Trophoblast cell (in vitro differentiated cells and primary cell): Measurements from ENCODE around the gene FYB1.
A peak's percentile ranks its signal among the peaks of the same experiment; 100 is the strongest.
"Not testable (repeated sequence)": the region's sequence is repeated elsewhere in the genome, so short reads cannot be mapped to it uniquely, and the experiment has no call there.

Source experiments
- DNase-seq, 2 donors: peaks; one replicate each; pipeline ENCODE4 v3.0.0-alpha.2; 2016
- H2AFZ ChIP-seq: 2 replicates; pipeline ENCODE4 v1.6.1; 2013; ENCODE audit warnings: low read length, moderate library complexity, mild to moderate bottlenecking; ENCODE audit not compliant: insufficient read depth, poor library complexity
- H2AK5ac ChIP-seq: 2 replicates; pipeline ENCODE4 v1.6.1; 2013; ENCODE audit warnings: mild to moderate bottlenecking, low read length
- H2BK120ac ChIP-seq: 2 replicates; pipeline ENCODE4 v1.6.1; 2013; ENCODE audit warnings: low read length, mild to moderate bottlenecking, moderate library complexity; ENCODE audit not compliant: insufficient read depth, poor library complexity
- H2BK12ac ChIP-seq: 2 replicates; pipeline ENCODE4 v1.6.1; 2013; ENCODE audit warnings: mild to moderate bottlenecking, low read length, moderate library complexity
- H2BK5ac ChIP-seq: 2 replicates; pipeline ENCODE4 v1.6.1; 2013; ENCODE audit warnings: low read length, low read depth, moderate library complexity, mild to moderate bottlenecking; ENCODE audit not compliant: poor library complexity
- H3K14ac ChIP-seq: 2 replicates; pipeline ENCODE4 v1.6.1; 2013; ENCODE audit warnings: mild to moderate bottlenecking, low read length
- H3K18ac ChIP-seq: 2 replicates; pipeline ENCODE4 v1.6.1; 2013; ENCODE audit warnings: mild to moderate bottlenecking, low read length
- H3K23ac ChIP-seq: 2 replicates; pipeline ENCODE4 v1.6.1; 2013; ENCODE audit warnings: low read length
- H3K27ac ChIP-seq: 2 replicates; pipeline ENCODE4 v1.5.1; 2013; ENCODE audit warnings: low read depth, mild to moderate bottlenecking, inconsistent platforms, low read length, moderate library complexity
- H3K27me3 ChIP-seq: 2 replicates; pipeline ENCODE4 v1.6.1; 2013; ENCODE audit warnings: inconsistent platforms, mild to moderate bottlenecking, low read length, moderate library complexity; ENCODE audit not compliant: insufficient read depth
- H3K36me3 ChIP-seq, 2 experiments: 1 replicate in 1 of 2; 2 replicates in 1 of 2; pipeline ENCODE4 v1.6.1; 2013; ENCODE audit warnings: low read length in 2 of 2, mild to moderate bottlenecking in 2 of 2, moderate library complexity in 1 of 2; ENCODE audit not compliant: insufficient read depth in 2 of 2, control insufficient read depth in 1 of 2
- H3K4ac ChIP-seq: 2 replicates; pipeline ENCODE4 v1.6.1; 2013; ENCODE audit warnings: low read depth, mild to moderate bottlenecking, low read length, moderate library complexity
- H3K4me1 ChIP-seq, 2 experiments: 1 replicate in 1 of 2; 2 replicates in 1 of 2; pipeline ENCODE4 v1.6.1; 2013; ENCODE audit warnings: low read length in 2 of 2, mild to moderate bottlenecking in 2 of 2, moderate library complexity in 1 of 2; ENCODE audit not compliant: insufficient read depth in 2 of 2, control insufficient read depth in 1 of 2
- H3K4me2 ChIP-seq: 2 replicates; pipeline ENCODE4 v1.6.1; 2013; ENCODE audit warnings: inconsistent platforms, mild to moderate bottlenecking, low read length, moderate library complexity
- H3K4me3 ChIP-seq: 2 replicates; pipeline ENCODE4 v1.5.1; 2013; ENCODE audit warnings: mild to moderate bottlenecking, low read depth, low read length, inconsistent platforms
- H3K79me1 ChIP-seq: one replicate; pipeline ENCODE4 v1.6.1; 2013; ENCODE audit warnings: low read length
- H3K79me2 ChIP-seq: 2 replicates; pipeline ENCODE4 v1.6.1; 2013; ENCODE audit warnings: low read length, mild to moderate bottlenecking; ENCODE audit not compliant: control insufficient read depth, insufficient read depth, poor library complexity
- H3K9ac ChIP-seq: 2 replicates; pipeline ENCODE4 v1.6.1; 2013; ENCODE audit warnings: mild to moderate bottlenecking, low read length
- H3K9me3 ChIP-seq: 2 replicates; pipeline ENCODE4 v1.6.1; 2013; ENCODE audit warnings: low read depth, mild to moderate bottlenecking, control low read depth, inconsistent platforms, low read length; ENCODE audit not compliant: insufficient read depth
- H4K12ac ChIP-seq: 2 replicates; pipeline ENCODE4 v1.6.1; 2013; ENCODE audit warnings: low read depth, mild to moderate bottlenecking, low read length, moderate library complexity
- H4K8ac ChIP-seq: 2 replicates; pipeline ENCODE4 v1.6.1; 2013; ENCODE audit warnings: low read depth, mild to moderate bottlenecking, low read length, moderate library complexity
- H4K91ac ChIP-seq: one replicate; pipeline ENCODE4 v1.6.1; 2013; ENCODE audit warnings: low read depth, mild to moderate bottlenecking, low read length, moderate library complexity
- WGBS: extraction: QIAGEN DNeasy Blood & Tissue Kit; methylation state at CpG from one replicate; pipeline ENCODE4 v1.1.7; 2013; ENCODE audit warnings: missing lambda C conversion rate; ENCODE audit not compliant: insufficient read length, insufficient coverage; ENCODE audit errors: extremely low coverage; 5-methylcytosine and 5-hydroxymethylcytosine counted together

The FYB1 gene

GRCh38 chr5:39224196-39224761, 4.9 kb upstream of the FYB1 start:
- H3K9ac ChIP-seq, result no peak overlapping the region
- H3K23ac ChIP-seq, result no peak overlapping the region
- H3K79me1 ChIP-seq, result peaks cover 13% of the 10 kb centered on the region
- no peak overlapping the region for H2BK5ac ChIP-seq
- H2AFZ ChIP-seq, result no peak overlapping the region
- WGBS, result no CpG with 5 or more reads among the region's 5 CpGs
- peak in 1 of 2 donors; percentile 52 for DNase-seq
- no peaks in the 10 kb centered on the region for H3K36me3 ChIP-seq
- peaks cover 11 to 18% of the 10 kb centered on the region in 2 experiments for H3K4me1 ChIP-seq
- peak overlapping the region; percentile 12 for H4K8ac ChIP-seq
- no peak overlapping the region for H2BK120ac ChIP-seq
- no peak overlapping the region for H4K12ac ChIP-seq
- no peak overlapping the region for H3K4ac ChIP-seq
- no peak overlapping the region for H3K27ac ChIP-seq
- H3K4me2 ChIP-seq, result no peak overlapping the region
- H3K27me3 ChIP-seq, result no peaks in the 10 kb centered on the region
- H3K14ac ChIP-seq, result no peak overlapping the region
- no peaks in the 10 kb centered on the region for H3K9me3 ChIP-seq
- peak overlapping the region; percentile 34 for H4K91ac ChIP-seq
- peak overlapping the region; percentile 25 for H2BK12ac ChIP-seq
- no peak overlapping the region for H3K4me3 ChIP-seq
- peaks cover 1% of the 10 kb centered on the region for H3K79me2 ChIP-seq
- no peak overlapping the region for H2AK5ac ChIP-seq
- H3K18ac ChIP-seq, result no peak overlapping the region

GRCh38 chr5:39223565-39224156, 4.3 kb upstream of the FYB1 start:
- Histone ChIP-seq H3K14ac (no peak overlapping the region), H3K79me2 (peaks cover 1% of the 10 kb centered on the region), H3K4me3 (no peak overlapping the region), H2BK5ac (no peak overlapping the region), H2BK120ac (no peak overlapping the region), H2BK12ac (peak overlapping the region; percentile 25), H4K12ac (no peak overlapping the region), H2AFZ (no peak overlapping the region), H3K27me3 (no peaks in the 10 kb centered on the region), H4K91ac (peak overlapping the region; percentile 34), H3K18ac (no peak overlapping the region), H4K8ac (no peak overlapping the region), H3K27ac (no peak overlapping the region), H3K79me1 (peaks cover 13% of the 10 kb centered on the region), H3K4me1 (peaks cover 11 to 19% of the 10 kb centered on the region in 2 experiments), H3K9me3 (no peaks in the 10 kb centered on the region), H2AK5ac (no peak overlapping the region), H3K9ac (no peak overlapping the region), H3K23ac (no peak overlapping the region), H3K4ac (no peak overlapping the region), H3K36me3 (no peaks in the 10 kb centered on the region), H3K4me2 (no peak overlapping the region)
- no peak for DNase-seq
- no CpG with 5 or more reads among the region's 3 CpGs for WGBS

- H2BK5ac ChIP-seq, result peak overlapping the region; percentile 68
- H3K27ac ChIP-seq, result peak overlapping the region; percentile 51
- H4K91ac ChIP-seq, result peak overlapping the region; percentile 22
- not testable (repeated sequence) for H3K4ac ChIP-seq, H3K9me3 ChIP-seq, H3K4me3 ChIP-seq, H3K27me3 ChIP-seq, H3K14ac ChIP-seq, H3K36me3 ChIP-seq, H3K23ac ChIP-seq, H3K4me2 ChIP-seq, H3K9ac ChIP-seq, H3K79me2 ChIP-seq, H4K8ac ChIP-seq, H2AK5ac ChIP-seq, H4K12ac ChIP-seq, H3K18ac ChIP-seq, H2AFZ ChIP-seq
- peaks cover 15% of the 10 kb centered on the region for H3K79me1 ChIP-seq
- peak; percentile 73 to 89 for DNase-seq
- WGBS, result no CpG with 5 or more reads among the region's 5 CpGs
- peaks cover 14 to 22% of the 10 kb centered on the region in 2 experiments for H3K4me1 ChIP-seq
- peak overlapping the region; percentile 72 for H2BK120ac ChIP-seq
- H2BK12ac ChIP-seq, result peak overlapping the region; percentile 11
These were observed 2.3 kb upstream of the FYB1 start for GRCh38 chr5:39221671-39222070.

- H3K4me1 ChIP-seq, result peaks cover 14 to 24% of the 10 kb centered on the region in 2 experiments
These were observed 1.1 kb upstream of the FYB1 start for GRCh38 chr5:39220280-39221030.

More at GRCh38 chr5:39220280-39221030, 1.1 kb upstream of the FYB1 start:
- peaks cover 3% of the 10 kb centered on the region for H3K79me2 ChIP-seq
- peak overlapping the region; percentile 66 for H2BK5ac ChIP-seq
- no peak overlapping the region for H3K4me2 ChIP-seq
- peak overlapping the region; percentile 36 for H4K91ac ChIP-seq
- peak; percentile 89 to 96 for DNase-seq
- no peak overlapping the region for H3K23ac ChIP-seq
- H3K36me3 ChIP-seq, result no peaks in the 10 kb centered on the region
- no peaks in the 10 kb centered on the region for H3K9me3 ChIP-seq
- H2BK12ac ChIP-seq, result peak overlapping the region; percentile 19
- no peak overlapping the region for H4K12ac ChIP-seq
- no peak overlapping the region for H3K4me3 ChIP-seq
- H4K8ac ChIP-seq, result peak overlapping the region; percentile 9
- no peak overlapping the region for H2AK5ac ChIP-seq
- peak overlapping the region; percentile 61 for H2BK120ac ChIP-seq
- peaks cover 13% of the 10 kb centered on the region for H3K79me1 ChIP-seq
- no CpG with 5 or more reads among the region's 4 CpGs for whole genome bisulfite sequencing
- H2AFZ ChIP-seq, result no peak overlapping the region
- H3K9ac ChIP-seq, result no peak overlapping the region
- H3K18ac ChIP-seq, result no peak overlapping the region
- H3K27me3 ChIP-seq, result no peaks in the 10 kb centered on the region
- H3K14ac ChIP-seq, result peak overlapping the region; percentile 28
- H3K27ac ChIP-seq, result peak overlapping the region; percentile 81
- no peak overlapping the region for H3K4ac ChIP-seq
